Erythroblast (primary cell): ENCODE results near the gene GPC6.
A peak's percentile ranks its signal among the peaks of the same experiment; 100 is the strongest.

Experiments used
- DNase-seq, 2 experiments: peaks; one replicate each; lab custom pipeline; 2025; lab: John Stamatoyannopoulos, UW
- GATA1 ChIP-seq: IDR thresholded peaks from 2 replicates; pipeline ENCODE4 v1.6.1; 2011; ENCODE audit warnings: low read depth, mild to moderate bottlenecking, control low read depth, low read length, moderate library complexity
- POLR2A ChIP-seq: IDR thresholded peaks from 2 replicates; pipeline ENCODE4 v1.6.1; 2011; ENCODE audit warnings: mild to moderate bottlenecking, low read length

GPC6 gene

DNA sequence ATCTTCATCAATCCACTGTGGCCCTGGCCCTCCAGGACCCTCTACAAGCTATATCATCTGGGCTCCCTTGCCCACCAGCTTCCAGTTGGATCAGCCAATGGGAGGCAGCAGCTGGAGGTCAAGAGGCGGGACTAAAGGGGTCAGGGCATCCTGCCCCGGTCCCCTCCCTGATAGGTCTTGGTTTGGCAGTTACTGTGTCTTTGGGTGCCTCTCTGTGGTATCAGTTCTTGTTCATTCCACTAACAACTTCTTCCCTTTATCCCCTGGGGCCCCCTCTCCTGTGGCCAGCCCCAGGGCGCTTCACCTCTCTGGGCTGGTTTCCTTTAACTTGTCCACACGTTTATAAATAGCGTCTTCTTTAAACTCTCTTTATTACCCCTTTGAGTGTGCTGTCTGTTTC, 1169.3 kb downstream of the GPC6 start:
- TF ChIP-seq GATA1 (no peak), POLR2A (no peak)
- DNase-seq, result peak in 1 of 2 experiments; percentile 20

DNA sequence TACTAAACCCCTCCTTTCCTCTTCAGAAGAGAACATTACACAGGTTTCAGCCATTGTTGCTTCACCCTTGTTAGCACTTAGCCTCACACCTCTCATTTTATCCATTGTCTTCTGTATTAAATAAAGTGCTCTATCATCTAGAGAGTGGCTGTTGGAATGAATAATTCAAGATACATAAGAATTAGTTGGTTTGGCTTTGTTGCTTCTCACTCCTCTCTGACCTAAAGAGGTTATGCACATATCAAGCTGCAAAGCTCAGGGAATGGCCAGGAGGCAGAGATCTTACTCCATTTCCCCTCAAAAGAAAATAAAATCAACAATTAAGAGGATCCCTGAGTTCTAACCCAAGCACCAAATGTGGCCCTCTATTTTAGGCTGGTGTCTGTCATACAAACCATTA, 1173.2 kb downstream of the GPC6 start:
- TF ChIP-seq POLR2A (no peak), GATA1 (no peak)
- DNase-seq, result no peak

DNA sequence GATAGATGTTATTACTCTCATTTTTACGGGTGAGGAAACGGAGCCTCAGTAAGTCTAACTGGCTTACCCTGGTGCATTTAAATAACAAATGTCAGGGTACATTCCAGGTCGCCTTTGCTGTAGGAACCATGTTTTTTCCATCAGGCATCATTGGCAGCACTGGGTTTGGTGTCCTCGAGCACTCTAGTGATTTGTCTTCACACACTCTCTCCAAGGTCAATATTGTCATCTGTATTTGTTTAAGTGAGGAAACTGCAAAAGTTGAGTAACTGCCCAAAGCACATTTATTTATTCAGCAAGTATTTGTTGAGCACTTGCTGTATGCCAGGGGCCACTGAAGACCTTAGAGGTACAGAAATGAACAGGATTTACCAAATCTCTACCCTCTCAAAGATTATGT, 1174.3 kb downstream of the GPC6 start:
- no peak for TF ChIP-seq GATA1
- no peak for TF ChIP-seq POLR2A
- no peak for DNase-seq

DNA sequence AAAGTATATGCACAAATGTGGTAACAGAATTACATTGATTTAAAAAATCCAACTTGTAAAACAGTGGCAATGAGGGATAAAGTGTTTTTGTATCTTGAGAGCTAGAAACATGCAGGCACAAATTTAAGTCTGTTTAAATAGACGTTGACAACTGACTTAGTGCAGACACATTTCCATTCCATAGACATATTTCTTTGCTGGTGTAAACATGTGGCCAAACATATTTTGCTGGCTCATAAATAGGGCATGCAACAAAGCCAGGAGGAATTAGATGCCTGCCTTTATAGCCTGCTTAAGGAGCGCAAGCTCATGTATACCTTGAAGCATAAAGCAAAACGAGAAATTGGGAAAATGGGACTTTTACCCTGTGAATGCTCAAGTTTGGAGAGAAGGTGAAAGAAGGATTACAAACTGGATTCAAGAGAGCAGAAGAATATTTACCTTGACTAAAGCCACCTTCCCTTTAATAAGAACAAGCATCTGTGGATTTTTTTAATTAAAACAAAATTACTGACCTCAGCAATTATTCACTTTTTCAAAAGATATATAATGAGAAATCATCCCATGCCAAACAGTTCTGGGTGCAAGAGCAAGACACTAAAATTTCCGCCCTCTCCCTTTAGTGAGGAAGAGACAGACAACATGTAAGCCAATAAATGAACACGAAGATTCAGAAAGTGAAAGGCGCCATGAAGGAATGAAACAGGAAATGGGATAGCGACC, 1181.9 kb downstream of the GPC6 start:
- TF ChIP-seq GATA1 (no peak), POLR2A (no peak)

DNA sequence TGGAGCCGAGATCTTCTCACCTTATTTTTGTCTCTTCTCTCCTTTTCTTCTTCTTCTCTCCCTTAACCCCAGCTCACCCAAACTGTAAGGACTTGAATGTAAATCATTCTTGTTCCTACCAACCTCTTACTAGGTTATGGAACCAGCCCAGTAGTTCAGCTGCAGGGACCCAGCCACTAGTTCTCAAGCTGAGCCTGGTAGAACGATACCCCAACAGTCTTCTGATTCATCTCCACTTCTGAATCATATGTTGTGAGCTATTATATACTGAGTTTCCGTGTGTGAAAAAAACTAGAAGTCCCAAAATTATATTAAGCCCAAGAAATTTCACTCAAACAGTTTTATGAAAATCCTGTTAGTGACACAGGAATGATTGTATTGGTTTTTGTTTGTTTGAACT, 1185.1 kb downstream of the GPC6 start:
- no peak for DNase-seq
- TF ChIP-seq GATA1, result no peak
- no peak for TF ChIP-seq POLR2A

More for the DNA sequence above, 1181.9 kb downstream of the GPC6 start:
- DNase-seq, result no peak

DNA sequence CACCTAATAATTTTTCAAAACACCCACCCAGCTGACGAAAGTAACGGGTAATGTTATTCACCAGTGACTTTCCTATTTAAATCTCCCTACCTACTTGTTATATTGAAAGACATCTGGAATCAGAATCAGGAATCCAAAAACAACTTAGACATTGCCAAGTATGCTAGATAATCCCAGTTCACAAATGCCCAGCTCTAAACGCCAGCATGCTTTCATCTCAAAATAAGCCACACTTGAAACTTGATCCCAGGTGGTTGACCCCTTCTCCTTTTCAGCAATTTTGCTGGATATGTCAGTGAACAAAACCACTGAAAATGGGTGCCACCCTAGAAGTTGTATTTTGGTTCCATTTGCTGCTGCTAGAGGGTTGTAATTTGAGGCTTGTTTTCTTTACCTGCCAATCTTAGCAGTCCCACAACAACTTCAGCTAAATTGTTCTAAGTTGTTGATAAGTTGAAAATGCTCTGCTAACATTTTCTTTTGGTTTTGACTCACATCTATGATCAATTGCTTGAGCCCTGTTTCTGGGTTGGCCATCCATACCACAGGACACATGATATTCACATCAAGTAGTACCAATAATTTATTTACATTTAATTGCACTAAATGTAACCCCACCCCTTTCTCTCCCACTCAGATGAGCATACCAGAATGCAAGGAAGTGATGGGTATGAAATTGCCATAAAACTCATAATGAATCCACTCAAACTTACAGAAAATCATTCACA, 1186.4 kb downstream of the GPC6 start:
- no peak for TF ChIP-seq GATA1
- no peak for TF ChIP-seq POLR2A
- no peak for DNase-seq

DNA sequence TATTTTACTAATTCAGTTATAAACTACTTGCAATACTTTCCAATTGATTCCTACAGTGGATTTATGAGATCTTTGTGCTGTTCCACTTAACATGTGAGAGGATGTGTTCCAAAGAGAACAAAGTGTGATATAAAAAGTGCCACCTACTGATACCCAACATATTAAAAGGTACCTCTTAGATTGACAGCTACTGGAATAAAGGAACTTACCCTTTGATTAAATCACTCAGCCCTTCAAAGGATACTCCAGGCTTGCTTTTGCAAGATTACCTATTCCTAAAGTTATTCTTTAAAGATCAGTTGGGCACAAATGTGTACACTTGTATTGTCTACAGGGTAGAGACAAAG, 1187.0 kb downstream of the GPC6 start:
- TF ChIP-seq GATA1 (no peak), POLR2A (no peak)
- no peak for DNase-seq

DNA sequence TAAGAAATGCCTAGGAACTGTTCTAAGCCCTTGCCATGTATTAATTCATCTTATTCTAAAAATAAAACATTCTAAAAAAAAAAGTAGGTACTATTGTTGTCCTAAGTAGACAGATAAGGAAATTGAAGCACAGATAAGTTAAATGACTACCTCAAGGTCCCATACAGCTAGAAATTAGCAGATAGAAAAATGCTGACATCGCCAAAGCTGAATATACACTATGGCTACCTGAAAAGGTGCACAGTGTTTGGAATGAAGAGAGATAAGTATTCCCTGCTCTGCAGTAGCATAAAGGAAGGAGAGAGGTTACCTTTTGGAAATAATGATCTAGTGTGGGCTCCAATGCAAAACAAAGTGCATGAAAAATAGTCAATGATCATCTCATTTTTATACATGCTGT, 1187.5 kb downstream of the GPC6 start:
- no peak for DNase-seq
- TF ChIP-seq POLR2A, result no peak
- TF ChIP-seq GATA1, result no peak

DNA sequence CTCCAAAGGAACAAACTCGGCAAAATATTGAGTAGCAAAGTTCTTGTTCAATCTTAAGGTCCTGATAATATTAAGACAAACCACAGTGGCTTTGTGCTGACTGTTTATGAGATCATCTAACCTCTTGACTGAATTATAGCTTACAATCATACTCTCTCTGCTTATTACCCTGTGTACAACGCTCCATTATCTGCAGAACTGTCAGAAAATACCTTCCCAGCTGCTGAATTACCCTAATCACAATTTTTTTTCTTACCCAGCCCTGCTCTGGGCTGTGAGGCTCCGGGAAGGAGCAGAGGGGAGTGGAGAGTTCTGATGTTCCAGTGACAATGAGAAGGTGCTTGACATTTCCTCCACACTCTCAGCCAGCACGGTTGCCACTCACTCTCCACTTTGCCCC, 1188.1 kb downstream of the GPC6 start:
- DNase-seq, result no peak
- TF ChIP-seq GATA1, result no peak

DNA sequence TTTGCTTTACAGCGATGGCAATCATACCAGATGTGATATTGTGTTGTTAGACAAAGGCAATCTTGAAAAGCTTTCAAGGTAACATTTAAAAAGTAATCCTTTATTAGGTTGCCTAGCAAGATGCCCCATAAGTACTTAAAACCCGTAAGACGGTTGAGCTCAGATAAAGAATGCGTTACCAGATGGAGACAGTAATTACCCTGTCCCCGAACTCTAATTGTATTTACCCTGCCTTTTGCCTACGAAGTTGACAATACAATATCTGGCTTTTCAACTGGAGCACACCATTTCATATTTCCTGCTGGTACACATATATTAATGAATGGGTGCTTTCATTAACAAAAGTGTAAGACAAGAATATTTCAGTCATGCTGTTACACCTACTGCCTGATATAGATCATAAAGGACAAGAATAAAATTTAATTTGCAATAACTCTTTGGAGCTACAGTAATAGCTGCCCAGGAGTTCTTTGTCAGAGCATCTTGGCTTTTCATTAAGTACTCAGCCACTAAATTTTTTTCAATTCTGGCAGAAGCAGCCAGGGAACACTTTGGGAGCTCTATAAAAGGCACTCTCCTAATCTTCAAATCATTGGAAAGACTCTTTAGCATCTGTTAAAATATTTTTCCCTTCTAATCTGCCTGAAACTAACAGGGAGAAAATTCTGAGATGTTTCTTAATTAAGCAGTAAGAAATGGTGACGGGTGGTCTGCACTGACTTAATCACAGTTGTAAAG, 1189.1 kb downstream of the GPC6 start:
- TF ChIP-seq GATA1 (no peak), POLR2A (no peak)
- DNase-seq, result no peak

DNA sequence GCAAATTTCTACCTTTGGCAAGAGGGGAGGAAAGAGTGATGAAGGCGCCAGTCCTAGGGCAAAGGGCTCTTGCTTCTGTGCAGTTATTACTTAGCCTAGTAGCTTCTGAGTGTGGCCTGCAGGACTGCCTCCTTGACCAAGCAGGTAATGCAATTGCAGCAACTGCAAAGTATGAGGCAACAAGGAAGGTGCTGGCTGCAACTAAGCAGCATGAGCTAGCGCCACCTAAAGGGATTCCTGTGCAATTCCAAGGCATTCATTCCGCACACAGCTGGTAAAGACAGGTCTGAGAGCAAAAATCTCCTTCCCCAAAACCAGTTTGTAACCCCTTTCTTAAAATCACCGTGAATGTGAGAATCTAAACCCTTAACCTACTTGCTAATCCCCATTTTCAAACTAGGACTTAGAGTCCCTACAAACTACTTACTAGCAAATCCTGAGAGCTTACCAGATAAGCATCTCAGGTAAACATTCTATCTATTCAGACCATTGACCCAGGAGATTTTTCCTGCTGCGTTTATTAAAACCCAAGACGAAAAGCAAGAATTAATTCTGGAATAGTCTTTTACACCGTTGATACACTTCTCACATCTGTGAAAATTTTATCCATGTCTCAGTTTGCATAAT, 1190.0 kb downstream of the GPC6 start:
- TF ChIP-seq GATA1 (no peak), POLR2A (no peak)
- peak; percentile 51 to 70 for DNase-seq

DNA sequence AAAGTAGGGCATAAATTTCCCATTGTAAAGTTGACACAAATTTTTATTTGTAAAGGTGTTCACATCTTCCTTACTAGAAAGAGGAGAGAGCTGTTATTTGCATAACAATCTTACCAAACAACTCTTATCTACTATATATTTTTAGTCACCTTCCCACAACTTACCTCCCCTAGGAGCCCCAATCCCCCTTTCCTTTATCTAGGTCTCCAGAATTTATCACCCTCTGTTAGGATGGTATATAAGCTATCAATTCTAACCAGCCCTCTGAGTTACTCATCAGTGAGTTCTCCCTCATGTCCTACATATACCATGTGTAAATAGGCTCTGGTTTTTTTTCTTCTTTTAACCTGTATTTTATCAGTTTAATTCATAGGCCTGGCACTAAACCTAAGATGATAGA, 1190.7 kb downstream of the GPC6 start:
- TF ChIP-seq POLR2A (no peak), GATA1 (no peak)
- no peak for DNase-seq

DNA sequence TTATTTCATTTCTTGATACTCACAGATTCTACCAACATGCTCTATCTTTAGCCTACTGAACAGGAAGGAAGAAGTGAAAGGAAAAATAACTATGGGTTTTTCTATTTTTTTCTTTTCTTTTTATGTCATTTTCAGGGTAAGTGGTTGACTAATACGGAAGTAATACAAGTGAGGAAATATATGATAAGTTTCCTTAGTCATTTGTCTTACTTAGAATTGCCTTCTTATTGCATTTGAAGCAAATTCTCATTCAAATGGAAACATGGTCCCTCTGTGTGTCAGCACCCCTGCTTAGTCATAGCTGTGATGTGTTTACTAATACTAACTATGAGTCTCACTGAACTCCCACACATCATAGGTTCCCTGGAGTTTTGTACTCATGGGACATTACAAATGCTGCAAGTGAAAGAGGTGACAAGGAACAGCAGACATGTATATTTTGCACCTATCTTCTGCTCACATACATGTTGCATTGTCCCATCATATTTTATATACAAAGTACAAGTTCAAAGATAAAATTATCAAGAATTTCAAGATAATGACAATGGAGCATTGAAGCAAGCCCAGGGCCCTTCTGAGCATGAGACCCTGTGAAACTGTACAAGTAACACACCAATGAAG, 1192.8 kb downstream of the GPC6 start:
- DNase-seq, result peak in 1 of 2 experiments; percentile 32
- TF ChIP-seq GATA1 (no peak), POLR2A (no peak)
